Dendritic cell treated with granulocyte-macrophage colony-stimulating factor and Interleukin-4, amounts not matched to agents 40 ng/mL and 50 ng/mL, for 4 days (primary cell): ENCODE data around the gene COPG1.
A peak's percentile ranks its signal among the peaks of the same experiment; 100 is the strongest.
"Not testable (repeated sequence)": the region's sequence is repeated elsewhere in the genome, so short reads cannot be mapped to it uniquely, and the experiment has no call there.

Experiments
- H3K27ac Mint-ChIP-seq: one replicate; pipeline ENCODE4 v1.8.0; 2022; ENCODE audit warnings: mild to moderate bottlenecking, mixed read lengths
- H3K27me3 Mint-ChIP-seq: one replicate; pipeline ENCODE4 v1.8.0; 2022; ENCODE audit warnings: mild to moderate bottlenecking, mixed read lengths
- H3K36me3 Mint-ChIP-seq: one replicate; pipeline ENCODE4 v1.8.0; 2022; ENCODE audit warnings: low read depth, mixed read lengths
- H3K4me1 Mint-ChIP-seq: one replicate; pipeline ENCODE4 v1.8.0; 2022; ENCODE audit warnings: low read depth, mixed read lengths
- H3K4me3 Mint-ChIP-seq: one replicate; pipeline ENCODE4 v1.8.0; 2022; ENCODE audit warnings: mild to moderate bottlenecking, moderate library complexity, mixed read lengths
- H3K9me3 Mint-ChIP-seq: one replicate; pipeline ENCODE4 v1.8.0; 2022; ENCODE audit warnings: mixed read lengths
- intact Hi-C: fragments of 100-400 bp; cut with micrococcal nuclease; formaldehyde crosslinking; loops from one replicate; pipeline ENCODE4 v1.15.0; 2022

COPG1 gene, protein sequence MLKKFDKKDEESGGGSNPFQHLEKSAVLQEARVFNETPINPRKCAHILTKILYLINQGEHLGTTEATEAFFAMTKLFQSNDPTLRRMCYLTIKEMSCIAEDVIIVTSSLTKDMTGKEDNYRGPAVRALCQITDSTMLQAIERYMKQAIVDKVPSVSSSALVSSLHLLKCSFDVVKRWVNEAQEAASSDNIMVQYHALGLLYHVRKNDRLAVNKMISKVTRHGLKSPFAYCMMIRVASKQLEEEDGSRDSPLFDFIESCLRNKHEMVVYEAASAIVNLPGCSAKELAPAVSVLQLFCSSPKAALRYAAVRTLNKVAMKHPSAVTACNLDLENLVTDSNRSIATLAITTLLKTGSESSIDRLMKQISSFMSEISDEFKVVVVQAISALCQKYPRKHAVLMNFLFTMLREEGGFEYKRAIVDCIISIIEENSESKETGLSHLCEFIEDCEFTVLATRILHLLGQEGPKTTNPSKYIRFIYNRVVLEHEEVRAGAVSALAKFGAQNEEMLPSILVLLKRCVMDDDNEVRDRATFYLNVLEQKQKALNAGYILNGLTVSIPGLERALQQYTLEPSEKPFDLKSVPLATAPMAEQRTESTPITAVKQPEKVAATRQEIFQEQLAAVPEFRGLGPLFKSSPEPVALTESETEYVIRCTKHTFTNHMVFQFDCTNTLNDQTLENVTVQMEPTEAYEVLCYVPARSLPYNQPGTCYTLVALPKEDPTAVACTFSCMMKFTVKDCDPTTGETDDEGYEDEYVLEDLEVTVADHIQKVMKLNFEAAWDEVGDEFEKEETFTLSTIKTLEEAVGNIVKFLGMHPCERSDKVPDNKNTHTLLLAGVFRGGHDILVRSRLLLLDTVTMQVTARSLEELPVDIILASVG

DNA sequence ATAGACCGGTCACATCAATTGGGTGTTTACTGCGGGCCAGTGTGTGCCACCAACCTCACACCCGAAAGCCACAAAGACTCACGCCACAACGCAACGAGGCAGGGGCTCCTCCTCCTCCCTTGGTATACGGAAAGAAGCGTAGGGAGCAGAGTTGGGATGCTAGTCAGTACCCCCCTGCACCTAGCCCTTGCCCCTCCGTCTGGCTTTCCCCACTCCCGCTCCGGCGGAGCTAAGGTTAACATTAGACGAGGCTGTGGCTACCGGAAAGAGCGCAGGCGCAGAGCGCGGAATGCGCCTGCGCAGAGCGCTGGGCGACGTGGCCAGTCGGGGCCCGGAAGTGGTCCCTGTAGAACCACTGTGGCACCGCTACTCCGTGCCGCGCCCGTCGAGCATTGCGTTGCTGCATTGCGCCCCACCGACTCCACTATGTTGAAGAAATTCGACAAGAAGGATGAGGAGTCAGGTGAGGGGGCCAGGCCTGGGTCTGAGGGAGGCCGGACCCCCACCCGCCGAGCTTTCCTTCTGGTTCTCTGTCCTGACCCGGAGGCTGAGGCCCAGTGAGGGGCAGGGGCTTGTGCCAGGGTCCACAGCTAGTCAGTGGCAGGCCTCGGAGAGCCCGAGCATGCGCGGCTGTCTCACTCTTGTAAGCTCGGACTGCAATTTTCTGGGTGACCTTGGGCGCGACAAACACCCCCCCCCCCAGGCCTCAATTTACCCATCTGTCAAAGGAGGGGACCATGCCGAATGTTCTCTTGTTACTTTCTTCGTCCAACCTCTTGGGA is at the start of gene COPG1:
Gene COPG1, plus strand, starts transcription at position 323 of the 782 bp plus-strand sequence. Its CDS starts 104 bp downstream, at position 427.
- Mint-ChIP-seq H3K9me3 (no peaks in the 10 kb centered on the region), H3K4me1 (peaks cover 38% of the 10 kb centered on the region), H3K4me3 (peak within 1 kb of the TSS; percentile 91), H3K27ac (peak within 1 kb of the TSS; percentile 97), H3K27me3 (no peaks in the 10 kb centered on the region), H3K36me3 (peaks cover 46% of the 10 kb centered on the region)
- intact Hi-C loops = loop anchor here (1.0 to 5.0 kb wide), 2 partner anchors 88 to 197 kb away; partner anchors contain the start of gene ISY1

DNA sequence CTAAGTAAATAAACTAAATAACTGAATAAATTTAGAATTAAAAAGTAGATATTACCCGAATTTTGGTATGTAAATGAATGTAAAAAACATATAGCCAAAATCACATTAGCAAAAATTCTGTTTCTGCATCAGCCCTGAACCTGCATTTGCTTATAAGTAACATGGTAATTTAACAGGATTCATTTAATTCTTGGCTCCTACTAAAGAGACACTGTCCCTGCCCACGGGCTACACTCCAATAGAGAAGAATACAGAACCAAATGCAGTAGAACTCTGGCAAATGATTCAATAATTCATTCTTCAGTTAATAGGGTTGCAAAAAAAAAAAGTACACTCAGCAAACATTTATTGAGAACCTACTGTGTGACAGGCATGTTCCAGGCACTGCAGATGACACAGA is 44.9 kb upstream of the COPG1 start:
- Mint-ChIP-seq H3K4me3 (no peak overlapping the region), H3K36me3 (peaks cover 6% of the 10 kb centered on the region), H3K27ac (no peak overlapping the region), H3K9me3 (no peaks in the 10 kb centered on the region), H3K27me3 (no peaks in the 10 kb centered on the region), H3K4me1 (peaks cover 13% of the 10 kb centered on the region)
- intact Hi-C loops = no loop called here

DNA sequence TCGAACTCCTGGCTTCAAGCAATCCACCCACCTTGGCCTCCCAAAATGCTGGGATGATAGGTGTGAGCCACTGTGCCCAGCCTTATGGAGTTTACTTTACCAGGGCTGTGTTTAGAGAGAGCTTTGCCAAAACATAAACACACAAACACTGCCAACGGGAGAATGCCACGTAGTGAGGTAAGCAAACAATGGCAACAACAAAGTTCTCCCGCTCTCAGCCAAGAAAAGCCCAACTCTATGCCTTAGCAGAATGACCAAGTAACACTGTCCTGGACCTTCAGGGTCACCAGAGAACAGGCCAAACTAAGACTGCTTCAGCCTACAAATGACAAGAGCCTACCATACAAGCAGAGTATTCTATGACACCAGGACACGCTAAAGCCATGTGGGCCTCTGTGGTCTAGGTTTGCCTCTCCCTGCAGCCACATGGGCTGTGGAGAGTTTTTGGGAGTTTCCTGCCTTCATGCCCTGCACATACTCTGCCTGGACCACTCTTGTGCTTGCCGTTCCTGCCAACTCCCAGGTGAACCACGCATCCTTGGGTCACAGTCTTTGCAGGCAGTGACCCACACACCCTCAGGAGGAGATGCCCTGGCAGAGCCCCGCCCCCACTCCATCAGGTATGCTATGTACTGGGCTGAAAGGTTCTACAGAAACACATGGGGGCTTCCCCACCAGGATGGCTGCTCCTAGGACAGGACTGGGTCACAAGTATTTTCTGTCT is 44.1 kb upstream of the COPG1 start:
- peaks cover 6% of the 10 kb centered on the region for H3K36me3 Mint-ChIP-seq
- no peaks in the 10 kb centered on the region for H3K27me3 Mint-ChIP-seq
- H3K4me3 Mint-ChIP-seq = no peak overlapping the region
- H3K4me1 Mint-ChIP-seq = peaks cover 10% of the 10 kb centered on the region
- H3K27ac Mint-ChIP-seq = no peak overlapping the region
- H3K9me3 Mint-ChIP-seq = no peaks in the 10 kb centered on the region
- intact Hi-C loops = no loop called here

DNA sequence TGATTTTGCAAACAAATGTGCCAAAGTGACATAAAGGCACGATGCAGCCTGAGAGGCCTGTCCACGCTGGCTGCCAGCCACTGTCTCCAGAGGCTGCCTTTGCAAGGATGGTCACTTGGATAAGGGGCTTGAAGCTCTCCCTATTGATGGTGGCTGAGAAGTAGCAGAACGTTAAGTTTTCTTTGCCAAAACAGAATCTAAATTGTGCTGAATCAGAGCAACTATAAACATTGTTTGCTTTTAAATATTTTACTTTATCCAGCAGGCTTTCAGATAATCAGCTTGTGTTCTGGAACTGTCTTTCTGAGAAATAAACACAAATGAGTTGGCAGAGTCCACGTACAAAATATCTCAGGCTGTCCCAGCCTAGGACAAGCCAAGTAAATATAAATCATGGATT is 41.9 kb upstream of the COPG1 start:
- H3K27me3 Mint-ChIP-seq = no peaks in the 10 kb centered on the region
- intact Hi-C loops = no loop called here
- no peaks in the 10 kb centered on the region for H3K36me3 Mint-ChIP-seq
- H3K9me3 Mint-ChIP-seq = no peaks in the 10 kb centered on the region
- no peak overlapping the region for H3K4me3 Mint-ChIP-seq
- H3K4me1 Mint-ChIP-seq = peaks cover 25% of the 10 kb centered on the region
- H3K27ac Mint-ChIP-seq = no peak overlapping the region

DNA sequence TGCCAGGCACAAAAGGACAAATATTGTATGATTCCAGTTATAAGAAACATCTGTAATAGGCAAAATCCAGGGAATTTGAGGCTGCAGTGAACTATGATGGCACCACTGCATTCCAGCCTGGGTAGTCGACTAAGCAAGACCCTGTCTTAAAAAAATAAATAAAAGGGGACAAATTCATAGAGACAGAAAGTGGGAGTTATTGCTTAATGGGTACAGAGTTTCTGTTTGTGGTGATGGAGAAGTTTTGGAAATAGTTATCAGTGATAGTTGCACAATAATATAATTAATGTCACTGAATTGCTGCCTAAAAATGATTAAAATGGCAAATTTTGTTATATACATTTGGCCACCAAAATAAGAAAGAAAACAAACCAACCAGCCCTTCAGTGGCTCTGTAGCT is 38.1 kb upstream of the COPG1 start:
- intact Hi-C loops = no loop called here
- H3K4me3 Mint-ChIP-seq = no peak overlapping the region
- H3K27ac Mint-ChIP-seq = peak overlapping the region; percentile 83
- no peaks in the 10 kb centered on the region for H3K36me3 Mint-ChIP-seq
- H3K9me3 Mint-ChIP-seq = no peaks in the 10 kb centered on the region
- no peaks in the 10 kb centered on the region for H3K27me3 Mint-ChIP-seq
- peaks cover 25% of the 10 kb centered on the region for H3K4me1 Mint-ChIP-seq

DNA sequence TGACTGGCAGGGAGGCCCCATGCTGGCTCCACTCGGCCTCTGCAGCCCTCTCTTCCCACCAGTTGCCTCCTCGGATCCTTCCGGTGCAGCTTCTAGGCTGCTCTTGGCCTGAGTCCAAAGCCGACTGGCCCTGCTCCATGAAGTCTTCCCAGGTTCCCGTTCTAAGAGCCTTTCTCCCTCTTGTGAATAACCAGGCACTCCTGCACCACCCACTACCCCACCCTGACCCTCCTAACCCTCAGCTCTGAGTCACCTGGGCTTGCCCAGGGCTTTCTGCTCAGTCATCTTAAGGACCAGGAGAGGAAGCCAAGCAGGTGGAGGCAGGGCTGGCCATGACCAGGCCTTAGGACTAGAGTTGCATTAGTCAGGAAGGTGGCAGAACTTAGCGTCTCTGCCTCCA is 37.6 kb upstream of the COPG1 start:
- peak overlapping the region; percentile 83 for H3K27ac Mint-ChIP-seq
- H3K27me3 Mint-ChIP-seq = no peaks in the 10 kb centered on the region
- H3K36me3 Mint-ChIP-seq = no peaks in the 10 kb centered on the region
- intact Hi-C loops = no loop called here
- peaks cover 25% of the 10 kb centered on the region for H3K4me1 Mint-ChIP-seq
- no peaks in the 10 kb centered on the region for H3K9me3 Mint-ChIP-seq
- peak overlapping the region; percentile 6 for H3K4me3 Mint-ChIP-seq

DNA sequence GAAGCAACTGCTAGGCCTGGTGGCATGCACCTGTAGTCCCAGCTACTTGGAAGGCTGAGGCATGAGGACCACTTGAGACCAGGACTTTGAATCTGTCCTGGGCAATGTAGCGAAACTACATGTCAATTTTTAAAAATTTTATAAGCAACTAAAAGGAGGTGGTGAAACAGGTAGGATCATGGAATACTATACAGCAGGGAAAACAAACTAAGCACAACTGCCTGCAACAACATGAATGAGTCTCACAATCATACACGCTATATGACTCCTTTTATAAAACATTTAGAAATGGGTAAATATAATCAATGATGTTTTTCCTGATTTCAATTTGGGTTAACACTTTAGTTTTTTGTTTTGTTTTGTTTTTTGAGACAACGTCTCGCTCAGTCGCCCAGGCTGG is 36.2 kb upstream of the COPG1 start:
- H3K27ac Mint-ChIP-seq = no peak overlapping the region
- H3K36me3 Mint-ChIP-seq = no peaks in the 10 kb centered on the region
- intact Hi-C loops = no loop called here
- H3K27me3 Mint-ChIP-seq = no peaks in the 10 kb centered on the region
- H3K4me1 Mint-ChIP-seq = peaks cover 19% of the 10 kb centered on the region
- H3K4me3 Mint-ChIP-seq = no peak overlapping the region
- H3K9me3 Mint-ChIP-seq = no peaks in the 10 kb centered on the region

DNA sequence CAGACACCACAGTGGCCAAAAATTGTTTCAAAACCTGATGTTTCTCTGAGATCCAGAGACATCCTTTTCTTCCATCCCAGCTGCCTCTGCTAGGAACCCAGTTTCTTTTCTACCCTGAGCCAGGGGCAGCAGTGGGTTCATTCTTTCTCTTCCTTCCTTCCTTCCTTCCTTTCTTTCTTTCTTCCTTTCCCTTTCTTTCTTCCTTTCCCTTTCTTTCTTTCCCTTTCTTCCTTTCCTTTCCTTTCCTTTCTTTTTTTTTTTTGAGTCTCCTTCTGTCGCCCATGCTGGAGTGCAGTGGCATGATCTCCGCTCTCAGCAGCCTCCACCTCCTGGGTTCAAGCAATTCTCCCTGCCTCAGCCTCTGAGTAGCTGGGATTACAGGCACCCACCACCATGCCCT is 30.7 kb upstream of the COPG1 start:
- intact Hi-C loops = no loop called here

DNA sequence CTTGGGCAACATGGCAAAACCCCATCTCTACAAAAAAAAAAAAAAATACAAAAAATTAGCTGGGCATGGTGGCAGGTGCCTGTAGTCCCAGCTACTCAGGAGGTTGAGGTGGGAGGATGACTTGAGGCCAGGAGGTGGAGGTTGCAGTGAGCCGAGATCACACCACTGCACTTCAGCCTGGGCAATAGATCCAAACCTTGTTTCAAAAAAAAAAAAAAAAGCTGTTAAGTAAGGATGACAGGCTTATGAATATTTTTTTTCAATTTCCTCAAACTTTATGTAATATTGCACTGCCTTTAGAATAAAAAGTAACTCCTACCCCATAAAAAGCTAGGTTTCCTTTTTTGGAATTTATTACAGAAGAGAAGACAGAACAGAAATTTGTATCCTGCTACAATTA is 25.0 kb upstream of the COPG1 start:
- H3K36me3 Mint-ChIP-seq, H3K27me3 Mint-ChIP-seq, intact Hi-C loops, H3K9me3 Mint-ChIP-seq, H3K4me3 Mint-ChIP-seq: not testable (repeated sequence)
- Mint-ChIP-seq H3K27ac (peak overlapping the region; percentile 100), H3K4me1 (peaks cover 45% of the 10 kb centered on the region)

More for the DNA sequence above, 30.7 kb upstream of the COPG1 start:
- no peaks in the 10 kb centered on the region for H3K27me3 Mint-ChIP-seq
- no peaks in the 10 kb centered on the region for H3K9me3 Mint-ChIP-seq
- H3K4me3 Mint-ChIP-seq = no peak overlapping the region
- peak overlapping the region; percentile 8 for H3K27ac Mint-ChIP-seq
- no peaks in the 10 kb centered on the region for H3K36me3 Mint-ChIP-seq
- H3K4me1 Mint-ChIP-seq = peaks cover 12% of the 10 kb centered on the region

DNA sequence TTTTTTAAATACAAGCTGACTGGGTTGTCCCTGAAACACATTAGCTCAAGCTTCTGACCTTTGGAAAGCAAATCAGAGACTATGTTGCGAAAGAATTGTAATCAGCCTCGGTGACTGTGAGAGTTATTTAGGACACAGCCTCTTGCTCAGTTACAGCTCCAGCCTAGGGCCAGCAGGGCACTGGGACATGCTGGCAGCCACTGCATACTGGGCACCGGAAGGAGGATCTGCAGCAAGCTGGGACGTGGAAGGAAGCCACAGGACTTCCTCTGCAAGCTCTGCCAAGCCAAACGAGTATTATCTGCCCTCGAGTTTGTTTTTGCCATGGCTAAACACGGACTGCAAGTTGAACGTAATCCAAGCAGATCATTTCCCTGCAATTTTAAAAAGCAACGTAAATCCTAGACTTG is 24.4 kb upstream of the COPG1 start:
- Mint-ChIP-seq H3K27ac (peak overlapping the region; percentile 100), H3K36me3 (no peaks in the 10 kb centered on the region), H3K27me3 (no peaks in the 10 kb centered on the region), H3K4me3 (peak overlapping the region; percentile 34), H3K4me1 (peaks cover 51% of the 10 kb centered on the region), H3K9me3 (no peaks in the 10 kb centered on the region)
- intact Hi-C loops = no loop called here

DNA sequence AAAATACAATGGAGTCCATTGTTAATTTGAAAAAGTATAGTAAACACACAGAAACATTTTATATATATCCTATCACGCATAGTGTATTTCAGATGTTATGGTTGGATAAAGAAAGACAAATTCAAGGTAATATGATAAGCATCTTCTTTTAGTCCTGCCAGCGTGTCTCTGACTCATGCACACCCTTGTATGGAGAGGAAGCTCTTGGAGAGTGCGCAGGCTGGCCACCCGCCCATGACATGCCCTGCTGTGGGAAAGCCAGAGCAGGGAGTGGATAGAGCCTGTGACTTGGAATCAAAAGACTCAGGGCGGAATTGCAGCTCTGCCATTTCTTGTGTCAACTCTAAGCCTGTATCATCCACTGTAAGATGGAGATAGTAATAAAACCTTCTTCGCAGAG is 23.0 kb upstream of the COPG1 start:
- intact Hi-C loops = loop anchor here (2.0 kb wide), 1 partner anchor 18 kb away; no protein-coding TSS in a partner anchor
- Mint-ChIP-seq H3K4me1 (peaks cover 63% of the 10 kb centered on the region), H3K27ac (peak overlapping the region; percentile 100), H3K27me3 (no peaks in the 10 kb centered on the region), H3K4me3 (no peak overlapping the region), H3K9me3 (no peaks in the 10 kb centered on the region), H3K36me3 (no peaks in the 10 kb centered on the region)

DNA sequence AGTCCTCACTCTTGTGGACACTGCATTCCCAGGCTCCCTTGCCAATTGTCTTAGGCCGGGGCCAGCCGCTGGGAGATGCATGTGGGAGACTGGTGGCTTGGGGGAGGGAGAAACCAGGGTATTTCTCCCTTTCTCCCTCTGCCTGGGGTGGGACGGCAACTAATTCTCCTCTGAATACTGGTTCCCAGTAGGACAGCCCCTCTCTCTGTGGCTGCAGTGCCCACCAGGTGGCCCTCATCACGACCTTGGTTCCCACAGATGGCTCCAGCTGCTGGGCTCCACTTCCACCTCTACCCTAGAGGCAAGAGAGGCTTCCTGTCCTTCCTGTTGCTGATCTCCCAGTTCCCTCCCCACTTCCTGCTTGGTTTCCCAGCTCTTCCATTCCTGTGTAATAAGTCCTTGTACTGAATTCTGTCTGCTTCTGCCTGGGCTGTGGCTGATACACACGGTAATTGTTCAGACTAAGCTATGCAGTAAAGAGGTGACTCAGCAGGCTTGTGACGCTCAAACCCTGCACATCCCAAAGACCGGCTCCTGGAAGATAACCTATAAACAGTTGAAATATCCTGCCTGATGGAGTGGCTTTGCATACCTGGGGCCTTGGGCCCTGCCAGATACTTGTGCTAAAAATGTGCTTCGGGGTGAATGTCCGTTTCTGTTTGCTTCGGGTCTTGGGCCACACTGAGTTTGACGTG is 20.4 kb upstream of the COPG1 start:
- intact Hi-C loops = no loop called here
- H3K4me3 Mint-ChIP-seq = peak overlapping the region; percentile 77
- H3K9me3 Mint-ChIP-seq = no peaks in the 10 kb centered on the region
- H3K27me3 Mint-ChIP-seq = no peaks in the 10 kb centered on the region
- peaks cover 75% of the 10 kb centered on the region for H3K4me1 Mint-ChIP-seq
- H3K36me3 Mint-ChIP-seq = peaks cover 6% of the 10 kb centered on the region
- H3K27ac Mint-ChIP-seq = peak overlapping the region; percentile 100
